K562 (cell line): Measurements from ENCODE around the gene DHRS4L2. TPM values are rescaled to one million over a fixed set of nuclear protein-coding genes. Genes with fewer than 3 reads are reported as not detected.

ENCODE experiments used
- DEAF1 ChIP-seq: fragments of 450-650 bp; formaldehyde crosslinking; IDR thresholded peaks from 2 replicates; pipeline ENCODE4 v1.4.0; 2020; ENCODE audit warnings: mild to moderate bottlenecking, moderate library complexity
- DIDO1 ChIP-seq: fragments of 450-650 bp; IDR thresholded peaks from 2 replicates; pipeline ENCODE4 v1.6.1; 2016; ENCODE audit warnings: low read depth, missing biosample characterization, missing genetic modification characterization
- ESRRA ChIP-seq: fragments of 450-650 bp; IDR thresholded peaks from 2 replicates; pipeline ENCODE4 v1.6.1; 2014; ENCODE audit warnings: low read depth, mild to moderate bottlenecking, moderate library complexity, borderline replicate concordance
- HDAC8 ChIP-seq: fragments of 450-650 bp; IDR thresholded peaks from 2 replicates; pipeline ENCODE4 v1.6.1; 2016; ENCODE audit warnings: mild to moderate bottlenecking, missing genetic modification characterization, moderate library complexity, missing compliant biosample characterization
- LCOR ChIP-seq: sonication (generic); formaldehyde crosslinking; IDR thresholded peaks from 2 replicates; pipeline ENCODE4 v1.8.0; 2022; ENCODE audit warnings: mild to moderate bottlenecking, missing genetic modification reagents
- NR3C1 ChIP-seq: sonication (generic); formaldehyde crosslinking; IDR thresholded peaks from 2 replicates; pipeline ENCODE4 v1.8.1; 2022; ENCODE audit warnings: missing genetic modification reagents
- RNF2 ChIP-seq: sonication (generic); IDR thresholded peaks from 2 replicates; pipeline ENCODE4 v1.6.1; 2016
- RREB1 ChIP-seq: fragments of 250-450 bp; sonication (Bioruptor Pico); IDR thresholded peaks from 2 replicates; pipeline ENCODE4 v1.4.0; 2020
- WHSC1 ChIP-seq: IDR thresholded peaks from one replicate; pipeline ENCODE4 v1.6.1; 2012; ENCODE audit warnings: low read length, control low read depth, inconsistent platforms
- ZFP30 ChIP-seq: fragments of 250-450 bp; sonication (Bioruptor Pico); IDR thresholded peaks from 2 replicates; pipeline ENCODE4 v1.8.0; 2022; ENCODE audit warnings: moderate library complexity, mild to moderate bottlenecking, inconsistent platforms, borderline replicate concordance
- ZNF347 ChIP-seq: fragments of 450-650 bp; formaldehyde crosslinking; IDR thresholded peaks from 2 replicates; pipeline ENCODE4 v1.4.0; 2020; ENCODE audit warnings: low read depth, mild to moderate bottlenecking, moderate library complexity
- polyA plus RNA-seq, 8 experiments: library from polyadenylated mRNA; depleted of rRNA in 4 of 8; stranded (reverse) in 5 of 8; unstranded in 3 of 8; fragments of >200 nt; fragmentation: Nextera tagmentation in 2 of 8; fragmentation: Illumina TruSeq in 1 of 8; extraction: Ambion mirVana in 2 of 8; extraction: Trizol in 1 of 8; gene quantifications; 2 replicates each; pipeline versions ENCODE4 v1.2.1 to v1.2.3, GENCODE V29; 2011 to 2014; ENCODE audit warnings: inconsistent platforms in 1 of 8, missing spikeins in 1 of 8
- total RNA-seq, 7 experiments: library from RNA; depleted of rRNA in 6 of 7; stranded (reverse); fragments of >200 nt in 6 of 7; fragmentation: Illumina TruSeq in 2 of 7; extraction: Trizol in 2 of 7; gene quantifications; 2 replicates each; pipeline versions ENCODE4 v1.2.1 to v1.2.3, GENCODE V29; 2011 to 2021; ENCODE audit warnings: low replicate concordance in 1 of 7

The DHRS4L2 gene
- total and polyA plus RNA-seq, 9 of the 15 experiments (the other 6 are each of a cell fraction or from before 2014, with no cell fraction given), result 2.3 to 13.7 (median 8.1) TPM

DNA sequence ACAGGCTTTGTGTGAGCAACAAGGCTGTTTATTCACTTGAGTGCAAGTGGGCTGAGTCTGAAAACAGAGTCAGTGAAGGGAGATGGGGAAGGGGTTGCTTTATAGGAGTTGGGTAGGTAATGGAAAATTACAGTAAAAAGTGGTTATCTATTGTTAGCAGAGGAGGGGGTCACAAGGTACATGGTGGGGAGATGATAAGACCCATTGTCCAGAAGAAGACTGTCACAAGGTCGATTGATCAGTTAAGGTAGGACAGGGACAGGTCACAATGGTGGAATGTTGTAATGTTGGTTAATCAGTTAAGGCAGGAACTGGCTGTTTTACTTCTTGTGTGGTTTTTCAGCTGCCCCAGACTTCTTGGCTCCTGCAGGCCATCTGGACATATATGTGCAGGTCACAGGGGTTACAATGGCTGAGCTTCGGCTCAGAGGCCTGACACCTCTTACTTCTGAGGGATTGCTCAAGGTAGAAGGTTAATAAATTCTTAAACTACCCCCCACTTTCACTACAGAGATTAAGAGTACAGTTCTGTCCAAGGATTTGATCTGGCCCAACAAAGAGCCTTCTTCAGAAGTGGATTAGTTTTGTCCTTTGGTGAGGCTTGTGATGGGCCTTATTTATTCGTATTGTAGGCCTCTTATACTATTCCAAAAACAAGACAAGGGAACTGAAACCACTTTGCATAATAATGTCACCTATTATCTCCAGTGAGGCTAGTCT is 49.0 kb upstream of the DHRS4L2 start (continued):
- TF ChIP-seq RREB1 (CRISPR knock-in tag), result peak; percentile 92
- no peak for TF ChIP-seq RNF2
- TF ChIP-seq ZFP30 (CRISPR knock-in tag), result no peak
- TF ChIP-seq NR3C1 (CRISPR knock-in tag), result no peak
- no peak for TF ChIP-seq WHSC1
- TF ChIP-seq ESRRA, result no peak; the same call in 1 of the 2 replicates
- no peak for TF ChIP-seq DEAF1 (CRISPR knock-in tag)
- no peak for TF ChIP-seq HDAC8 (tag)
- TF ChIP-seq DIDO1 (tag), result no peak
- TF ChIP-seq ZNF347 (CRISPR knock-in tag), result no peak
- no peak for TF ChIP-seq LCOR (CRISPR knock-in tag)
